WI38 (cell line): ENCODE data around the gene GTF2H2.
"Not testable (repeated sequence)": the region's sequence is repeated elsewhere in the genome, so short reads cannot be mapped to it uniquely, and the experiment has no call there.

Experiments used
- H3K4me3 ChIP-seq: 2 replicates; pipeline ENCODE4 v1.5.1; 2011; ENCODE audit warnings: low read depth, mild to moderate bottlenecking, control low read depth, low read length
- TF ChIP-seq, protein P1 (sequence below): IDR thresholded peaks from 2 replicates; pipeline ENCODE4 v1.5.1; 2012; ENCODE audit warnings: low read depth, mild to moderate bottlenecking, control low read depth, low read length

The GTF2H2 gene

DNA sequence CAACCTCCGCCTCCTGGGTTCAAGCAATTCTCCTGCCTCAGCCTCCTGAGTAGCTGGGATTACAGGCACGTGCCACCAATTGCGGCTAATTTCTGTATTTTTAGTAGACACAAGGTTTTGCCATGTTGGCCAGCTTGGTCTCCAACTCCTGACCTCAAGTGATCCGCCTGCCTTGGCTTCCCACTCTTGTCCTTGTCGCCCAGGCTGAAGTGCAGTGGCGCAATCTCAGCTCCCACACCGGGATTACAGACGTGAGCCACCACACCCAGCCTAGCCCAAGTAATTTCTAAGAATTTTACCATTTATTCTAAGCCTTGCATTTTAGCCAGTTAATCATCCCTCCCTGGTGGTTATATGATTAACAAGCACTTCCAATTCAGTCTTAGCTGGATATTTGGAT is 53.3 kb downstream of the GTF2H2 start:
- TF ChIP-seq, protein P1, sequence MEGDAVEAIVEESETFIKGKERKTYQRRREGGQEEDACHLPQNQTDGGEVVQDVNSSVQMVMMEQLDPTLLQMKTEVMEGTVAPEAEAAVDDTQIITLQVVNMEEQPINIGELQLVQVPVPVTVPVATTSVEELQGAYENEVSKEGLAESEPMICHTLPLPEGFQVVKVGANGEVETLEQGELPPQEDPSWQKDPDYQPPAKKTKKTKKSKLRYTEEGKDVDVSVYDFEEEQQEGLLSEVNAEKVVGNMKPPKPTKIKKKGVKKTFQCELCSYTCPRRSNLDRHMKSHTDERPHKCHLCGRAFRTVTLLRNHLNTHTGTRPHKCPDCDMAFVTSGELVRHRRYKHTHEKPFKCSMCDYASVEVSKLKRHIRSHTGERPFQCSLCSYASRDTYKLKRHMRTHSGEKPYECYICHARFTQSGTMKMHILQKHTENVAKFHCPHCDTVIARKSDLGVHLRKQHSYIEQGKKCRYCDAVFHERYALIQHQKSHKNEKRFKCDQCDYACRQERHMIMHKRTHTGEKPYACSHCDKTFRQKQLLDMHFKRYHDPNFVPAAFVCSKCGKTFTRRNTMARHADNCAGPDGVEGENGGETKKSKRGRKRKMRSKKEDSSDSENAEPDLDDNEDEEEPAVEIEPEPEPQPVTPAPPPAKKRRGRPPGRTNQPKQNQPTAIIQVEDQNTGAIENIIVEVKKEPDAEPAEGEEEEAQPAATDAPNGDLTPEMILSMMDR: no peak

DNA sequence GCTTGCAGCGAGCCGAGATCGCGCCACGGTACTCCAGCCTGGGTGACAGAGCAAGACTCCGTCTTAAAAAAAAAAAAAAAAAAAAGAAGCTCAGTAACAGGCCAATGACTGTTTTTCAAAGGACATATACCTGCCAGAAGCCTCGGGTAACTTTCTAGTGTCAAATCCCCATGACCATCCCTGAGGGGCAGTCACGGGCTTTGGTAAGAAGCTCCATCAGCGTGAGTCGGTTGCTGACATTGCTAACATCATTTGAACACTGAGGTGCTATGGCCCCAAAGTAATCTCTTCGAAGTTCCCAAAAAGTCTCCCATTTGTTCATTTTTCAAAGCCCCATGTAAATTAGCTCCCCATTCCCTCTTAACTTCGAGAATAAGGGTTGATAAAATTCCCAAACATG is 53.9 kb downstream of the GTF2H2 start:
- no peak overlapping the region for H3K4me3 ChIP-seq
- TF ChIP-seq, protein P1: no peak

More for the DNA sequence above, 53.3 kb downstream of the GTF2H2 start:
- H3K4me3 ChIP-seq: no peak overlapping the region

DNA sequence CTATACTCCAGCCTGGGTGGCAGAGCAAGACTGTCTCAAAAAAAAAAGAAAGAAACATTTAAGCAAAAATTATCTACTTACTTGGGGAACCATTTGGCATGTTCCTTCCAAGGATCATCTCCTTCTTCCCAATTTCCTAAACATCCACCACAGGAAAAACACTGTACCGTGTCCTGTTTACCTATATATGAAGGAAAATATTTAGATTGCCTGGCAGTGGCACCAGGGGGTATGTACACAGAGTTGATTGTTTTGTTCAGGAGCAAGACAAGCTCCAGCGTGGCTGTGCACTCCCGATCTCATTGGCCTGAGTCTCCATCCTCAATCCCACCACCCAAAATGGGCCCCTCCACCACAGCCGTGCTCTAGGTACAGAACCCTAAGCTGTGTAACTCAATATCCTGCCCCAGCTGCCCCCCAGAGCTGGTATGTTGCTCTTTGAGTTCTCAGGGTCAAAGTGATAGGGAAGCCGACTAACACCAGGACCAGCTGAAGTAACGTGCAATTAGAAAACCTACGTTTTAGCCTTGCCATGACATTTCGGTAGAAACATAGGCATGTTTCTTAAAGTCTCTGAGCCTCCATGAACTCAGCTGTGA is 56.2 kb downstream of the GTF2H2 start:
- no peak overlapping the region for H3K4me3 ChIP-seq
- TF ChIP-seq, protein P1: no peak

DNA sequence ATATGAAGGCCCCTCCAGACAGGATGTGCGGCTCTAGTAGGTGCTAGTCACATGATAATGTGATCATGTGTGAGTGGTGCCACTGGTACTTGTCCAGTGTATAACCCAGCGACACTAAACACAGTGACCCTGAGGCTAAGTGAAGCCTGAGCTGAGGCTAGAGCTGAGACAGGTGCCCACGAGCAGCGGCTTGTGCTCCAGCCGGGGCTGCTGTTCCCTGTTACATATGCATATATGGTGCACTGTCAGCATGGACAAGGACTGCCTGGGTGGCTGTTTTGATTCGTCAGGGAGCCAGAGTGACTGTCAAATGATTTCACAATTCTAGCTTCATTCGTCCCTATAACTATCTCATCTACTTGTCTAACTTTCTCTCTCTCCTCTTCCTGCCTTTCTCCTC is 60.5 kb downstream of the GTF2H2 start:
- H3K4me3 ChIP-seq: not testable (repeated sequence)
